ENCODE measurements around the gene GMPPA. TPM values are rescaled to one million over a fixed set of nuclear protein-coding genes. Genes with fewer than 3 reads are reported as not detected.

The GMPPA gene
- total and polyA plus RNA-seq, 9 of the 15 experiments (the other 6 are each of a cell fraction or from before 2014, with no cell fraction given) = 7.0 to 101 (median 66.7) TPM

DNA sequence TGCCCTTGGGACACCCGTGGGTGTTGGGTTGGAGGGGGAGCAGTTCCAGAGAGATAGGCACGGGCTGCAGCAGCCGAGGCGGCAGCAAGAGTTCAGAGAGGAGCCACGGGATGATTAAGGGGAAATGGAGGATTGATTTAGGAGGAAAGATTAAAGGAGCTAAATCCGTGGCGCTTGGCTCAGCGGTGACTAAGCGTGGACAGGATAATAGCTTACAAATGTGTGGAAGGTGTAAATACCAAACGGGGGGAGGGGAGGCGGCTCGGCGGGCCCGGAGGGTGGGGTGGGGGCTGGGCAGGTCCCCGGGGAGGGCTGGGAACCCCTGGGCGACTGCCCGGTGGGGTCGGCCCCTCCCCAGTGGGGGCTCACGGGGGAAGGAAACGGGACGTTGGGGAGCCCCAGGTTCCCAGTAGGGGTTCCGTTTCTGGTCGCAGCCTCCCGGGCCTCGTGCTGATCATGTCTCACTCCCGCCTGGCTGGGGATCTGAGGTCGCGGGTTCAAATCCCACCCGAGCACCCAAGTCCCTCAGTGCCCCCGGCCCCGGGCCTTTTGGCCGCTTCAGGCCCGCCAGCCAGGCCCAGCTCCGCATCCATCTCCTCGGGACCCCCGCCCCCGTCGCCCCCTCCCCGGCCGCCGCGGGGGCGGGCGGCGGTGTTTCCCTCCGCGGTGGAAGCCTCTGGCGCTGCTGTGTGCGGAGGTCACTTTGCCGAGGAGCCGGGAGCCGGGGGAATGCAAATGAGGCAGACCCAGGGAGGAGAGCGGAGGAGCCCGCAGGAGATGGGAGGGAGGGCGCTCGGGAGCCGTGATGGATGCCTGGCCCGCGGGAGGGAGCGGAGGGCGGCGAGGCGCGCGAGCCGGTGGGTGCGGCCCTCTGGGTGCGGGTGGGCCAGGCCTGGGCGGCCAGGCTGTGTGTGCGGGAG lies 23.7 kb downstream of the GMPPA start (continued):
- TF ChIP-seq POLR2A (conservative IDR thresholded peaks at IDR 0.05) (0 out of 2 replicates have a peak, but pooled peaks have one; percentile 23), PTRF (tag; IDR thresholded peaks at IDR 0.05) (no peak), MYC (IDR thresholded peaks at IDR 0.05; ENCODE audit: low read depth, low read length) (0 out of 2 replicates have a peak, but pooled peaks have one; percentile 23), MYC (CRISPR knock-in tag; IDR thresholded peaks at IDR 0.05; ENCODE audit: borderline replicate concordance, low read depth) (no peak), ZNF133 (CRISPR knock-in tag; IDR thresholded peaks at IDR 0.05) (no peak), CAMTA2 (CRISPR knock-in tag; conservative IDR thresholded peaks at IDR 0.05) (no peak), CBFA2T2 (conservative IDR thresholded peaks at IDR 0.05) (peak; percentile 27; the same call in 1 of the 2 replicates), MECOM (CRISPR knock-in tag; IDR thresholded peaks at IDR 0.05) (no peak), TAF9B (IDR thresholded peaks at IDR 0.05; ENCODE audit: partially characterized antibody) (peak; percentile 27), ZNF212 (CRISPR knock-in tag; IDR thresholded peaks at IDR 0.05) (no peak), MCM2 (IDR thresholded peaks at IDR 0.05; ENCODE audit: low read depth) (no peak), SREBF2 (CRISPR knock-in tag; IDR thresholded peaks at IDR 0.05) (no peak), ZFP1 (CRISPR knock-in tag; IDR thresholded peaks at IDR 0.05) (no peak)
- TF ChIP-seq, protein P1, sequence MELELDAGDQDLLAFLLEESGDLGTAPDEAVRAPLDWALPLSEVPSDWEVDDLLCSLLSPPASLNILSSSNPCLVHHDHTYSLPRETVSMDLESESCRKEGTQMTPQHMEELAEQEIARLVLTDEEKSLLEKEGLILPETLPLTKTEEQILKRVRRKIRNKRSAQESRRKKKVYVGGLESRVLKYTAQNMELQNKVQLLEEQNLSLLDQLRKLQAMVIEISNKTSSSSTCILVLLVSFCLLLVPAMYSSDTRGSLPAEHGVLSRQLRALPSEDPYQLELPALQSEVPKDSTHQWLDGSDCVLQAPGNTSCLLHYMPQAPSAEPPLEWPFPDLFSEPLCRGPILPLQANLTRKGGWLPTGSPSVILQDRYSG (tag; conservative IDR thresholded peaks at IDR 0.05; ENCODE audit: low read depth) = no peak
- TF ChIP-seq, protein P2, sequence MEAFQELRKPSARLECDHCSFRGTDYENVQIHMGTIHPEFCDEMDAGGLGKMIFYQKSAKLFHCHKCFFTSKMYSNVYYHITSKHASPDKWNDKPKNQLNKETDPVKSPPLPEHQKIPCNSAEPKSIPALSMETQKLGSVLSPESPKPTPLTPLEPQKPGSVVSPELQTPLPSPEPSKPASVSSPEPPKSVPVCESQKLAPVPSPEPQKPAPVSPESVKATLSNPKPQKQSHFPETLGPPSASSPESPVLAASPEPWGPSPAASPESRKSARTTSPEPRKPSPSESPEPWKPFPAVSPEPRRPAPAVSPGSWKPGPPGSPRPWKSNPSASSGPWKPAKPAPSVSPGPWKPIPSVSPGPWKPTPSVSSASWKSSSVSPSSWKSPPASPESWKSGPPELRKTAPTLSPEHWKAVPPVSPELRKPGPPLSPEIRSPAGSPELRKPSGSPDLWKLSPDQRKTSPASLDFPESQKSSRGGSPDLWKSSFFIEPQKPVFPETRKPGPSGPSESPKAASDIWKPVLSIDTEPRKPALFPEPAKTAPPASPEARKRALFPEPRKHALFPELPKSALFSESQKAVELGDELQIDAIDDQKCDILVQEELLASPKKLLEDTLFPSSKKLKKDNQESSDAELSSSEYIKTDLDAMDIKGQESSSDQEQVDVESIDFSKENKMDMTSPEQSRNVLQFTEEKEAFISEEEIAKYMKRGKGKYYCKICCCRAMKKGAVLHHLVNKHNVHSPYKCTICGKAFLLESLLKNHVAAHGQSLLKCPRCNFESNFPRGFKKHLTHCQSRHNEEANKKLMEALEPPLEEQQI (IDR thresholded peaks at IDR 0.05) = no peak
- TF ChIP-seq, protein P3, sequence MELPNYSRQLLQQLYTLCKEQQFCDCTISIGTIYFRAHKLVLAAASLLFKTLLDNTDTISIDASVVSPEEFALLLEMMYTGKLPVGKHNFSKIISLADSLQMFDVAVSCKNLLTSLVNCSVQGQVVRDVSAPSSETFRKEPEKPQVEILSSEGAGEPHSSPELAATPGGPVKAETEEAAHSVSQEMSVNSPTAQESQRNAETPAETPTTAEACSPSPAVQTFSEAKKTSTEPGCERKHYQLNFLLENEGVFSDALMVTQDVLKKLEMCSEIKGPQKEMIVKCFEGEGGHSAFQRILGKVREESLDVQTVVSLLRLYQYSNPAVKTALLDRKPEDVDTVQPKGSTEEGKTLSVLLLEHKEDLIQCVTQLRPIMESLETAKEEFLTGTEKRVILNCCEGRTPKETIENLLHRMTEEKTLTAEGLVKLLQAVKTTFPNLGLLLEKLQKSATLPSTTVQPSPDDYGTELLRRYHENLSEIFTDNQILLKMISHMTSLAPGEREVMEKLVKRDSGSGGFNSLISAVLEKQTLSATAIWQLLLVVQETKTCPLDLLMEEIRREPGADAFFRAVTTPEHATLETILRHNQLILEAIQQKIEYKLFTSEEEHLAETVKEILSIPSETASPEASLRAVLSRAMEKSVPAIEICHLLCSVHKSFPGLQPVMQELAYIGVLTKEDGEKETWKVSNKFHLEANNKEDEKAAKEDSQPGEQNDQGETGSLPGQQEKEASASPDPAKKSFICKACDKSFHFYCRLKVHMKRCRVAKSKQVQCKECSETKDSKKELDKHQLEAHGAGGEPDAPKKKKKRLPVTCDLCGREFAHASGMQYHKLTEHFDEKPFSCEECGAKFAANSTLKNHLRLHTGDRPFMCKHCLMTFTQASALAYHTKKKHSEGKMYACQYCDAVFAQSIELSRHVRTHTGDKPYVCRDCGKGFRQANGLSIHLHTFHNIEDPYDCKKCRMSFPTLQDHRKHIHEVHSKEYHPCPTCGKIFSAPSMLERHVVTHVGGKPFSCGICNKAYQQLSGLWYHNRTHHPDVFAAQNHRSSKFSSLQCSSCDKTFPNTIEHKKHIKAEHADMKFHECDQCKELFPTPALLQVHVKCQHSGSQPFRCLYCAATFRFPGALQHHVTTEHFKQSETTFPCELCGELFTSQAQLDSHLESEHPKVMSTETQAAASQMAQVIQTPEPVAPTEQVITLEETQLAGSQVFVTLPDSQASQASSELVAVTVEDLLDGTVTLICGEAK (IDR thresholded peaks at IDR 0.05) = no peak
- TF ChIP-seq, protein P3 (CRISPR knock-in tag; IDR thresholded peaks at IDR 0.05) = no peak

Data from K562 (cell line).